Dendritic cell treated with granulocyte-macrophage colony-stimulating factor and Interleukin-4, amounts not matched to agents 40 ng/mL and 50 ng/mL, for 4 days (primary cell): ENCODE measurements around the gene FHOD1.

Experiments
- H3K27ac Mint-ChIP-seq: one replicate; pipeline ENCODE4 v1.8.0; 2022; ENCODE audit warnings: mild to moderate bottlenecking, mixed read lengths
- H3K27me3 Mint-ChIP-seq: one replicate; pipeline ENCODE4 v1.8.0; 2022; ENCODE audit warnings: mild to moderate bottlenecking, mixed read lengths
- H3K36me3 Mint-ChIP-seq: one replicate; pipeline ENCODE4 v1.8.0; 2022; ENCODE audit warnings: low read depth, mixed read lengths
- H3K4me1 Mint-ChIP-seq: one replicate; pipeline ENCODE4 v1.8.0; 2022; ENCODE audit warnings: low read depth, mixed read lengths
- H3K4me3 Mint-ChIP-seq: one replicate; pipeline ENCODE4 v1.8.0; 2022; ENCODE audit warnings: mild to moderate bottlenecking, moderate library complexity, mixed read lengths
- H3K9me3 Mint-ChIP-seq: one replicate; pipeline ENCODE4 v1.8.0; 2022; ENCODE audit warnings: mixed read lengths
- intact Hi-C: fragments of 100-400 bp; cut with micrococcal nuclease; formaldehyde crosslinking; loops from one replicate; pipeline ENCODE4 v1.15.0; 2022

Gene FHOD1

DNA sequence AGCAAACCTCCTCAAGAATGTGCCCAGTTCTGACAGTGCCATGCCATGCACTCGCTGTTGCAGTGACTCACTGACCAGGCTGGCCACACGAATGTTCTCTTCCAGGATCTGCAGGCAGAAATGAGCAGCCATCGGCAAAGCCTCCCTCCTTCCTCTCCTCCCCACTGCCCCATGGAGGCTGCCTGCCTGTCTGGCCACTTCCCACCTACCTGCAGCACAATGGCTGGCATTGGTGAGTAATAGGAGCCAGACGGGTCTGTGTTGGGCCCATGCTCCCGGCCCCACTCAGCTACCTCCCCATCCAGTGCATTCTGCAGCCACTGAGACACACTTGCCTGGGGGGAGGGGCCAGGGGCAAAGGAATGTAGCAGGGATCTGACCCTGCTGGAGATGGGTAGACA is 60.7 kb downstream of the FHOD1 start:
- intact Hi-C loops, result loop anchor here (5.0 kb wide), 1 partner anchor 239 kb away; no protein-coding TSS in a partner anchor
- Mint-ChIP-seq H3K36me3 (no peaks in the 10 kb centered on the region), H3K9me3 (no peaks in the 10 kb centered on the region), H3K4me3 (no peak overlapping the region), H3K4me1 (peaks cover 17% of the 10 kb centered on the region), H3K27ac (no peak overlapping the region), H3K27me3 (peaks cover 24% of the 10 kb centered on the region)

DNA sequence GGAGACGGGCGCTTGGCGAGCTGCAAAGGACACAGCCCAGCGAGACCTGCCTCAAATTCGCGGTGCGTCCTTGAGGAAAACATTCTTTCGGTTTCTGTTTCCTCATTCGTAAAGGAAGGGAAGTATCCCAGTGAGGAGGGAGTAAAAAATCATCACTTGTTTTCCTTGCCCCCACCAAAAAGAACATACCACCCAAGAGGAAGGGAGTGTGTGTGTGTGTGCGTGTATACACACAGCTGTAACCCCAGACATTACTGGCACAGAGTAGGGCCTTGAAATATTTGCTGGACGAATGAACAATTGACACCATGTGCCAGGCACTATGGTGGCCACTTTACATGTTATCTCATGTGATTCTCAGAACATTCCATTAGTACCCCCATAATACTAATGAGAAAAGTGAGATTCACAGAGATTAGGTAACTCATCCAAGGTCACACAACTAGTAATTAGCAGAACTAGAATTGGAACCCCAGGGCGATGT is 61.6 kb downstream of the FHOD1 start:
- intact Hi-C loops, result loop anchor here (1.0 to 5.0 kb wide), 3 partner anchors 41 to 238 kb away; partner anchors contain the start of gene TMEM208
- H3K4me1 Mint-ChIP-seq, result peaks cover 13% of the 10 kb centered on the region
- peak overlapping the region; percentile 18 for H3K27ac Mint-ChIP-seq
- H3K4me3 Mint-ChIP-seq, result no peak overlapping the region
- H3K36me3 Mint-ChIP-seq, result no peaks in the 10 kb centered on the region
- no peaks in the 10 kb centered on the region for H3K9me3 Mint-ChIP-seq
- peaks cover 24% of the 10 kb centered on the region for H3K27me3 Mint-ChIP-seq

DNA sequence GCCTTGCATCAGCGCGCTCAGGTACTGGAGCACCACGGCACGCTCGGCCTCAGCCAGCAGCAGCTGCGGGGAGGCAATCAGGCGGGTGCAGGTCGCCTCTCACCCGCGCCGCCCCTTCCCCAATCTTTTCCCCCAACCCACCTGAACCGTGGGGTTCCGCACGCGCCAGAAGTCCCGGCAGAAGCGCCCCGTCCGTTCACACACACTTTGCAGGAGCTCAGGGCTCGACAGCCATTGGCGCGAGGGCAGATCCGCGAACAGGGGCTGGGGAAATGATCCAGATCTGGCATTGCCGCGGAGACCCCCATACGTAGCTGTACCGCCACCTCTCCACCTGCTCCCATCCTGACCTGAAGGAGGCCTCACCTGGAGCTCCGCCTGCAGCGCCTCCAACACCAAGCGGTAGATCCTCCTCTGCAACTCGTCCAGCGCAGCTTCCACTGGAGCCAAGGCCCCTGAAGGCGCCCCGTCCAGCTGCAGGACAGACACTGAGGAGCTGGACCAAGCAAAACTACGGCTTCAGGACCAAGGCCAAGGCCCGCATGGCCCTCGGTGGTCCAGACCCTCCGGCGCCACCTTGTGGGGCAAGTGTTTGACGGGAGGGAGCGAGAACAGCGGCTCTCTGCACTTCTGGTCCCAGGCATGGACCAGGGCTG is 62.2 kb downstream of the FHOD1 start:
- H3K4me3 Mint-ChIP-seq, result no peak overlapping the region
- H3K27ac Mint-ChIP-seq, result peak overlapping the region; percentile 18
- intact Hi-C loops, result loop anchor here (1.0 to 5.0 kb wide), 3 partner anchors 42 to 238 kb away; partner anchors contain the start of gene TMEM208
- no peaks in the 10 kb centered on the region for H3K36me3 Mint-ChIP-seq
- H3K27me3 Mint-ChIP-seq, result peaks cover 24% of the 10 kb centered on the region
- H3K4me1 Mint-ChIP-seq, result peaks cover 13% of the 10 kb centered on the region
- no peaks in the 10 kb centered on the region for H3K9me3 Mint-ChIP-seq

DNA sequence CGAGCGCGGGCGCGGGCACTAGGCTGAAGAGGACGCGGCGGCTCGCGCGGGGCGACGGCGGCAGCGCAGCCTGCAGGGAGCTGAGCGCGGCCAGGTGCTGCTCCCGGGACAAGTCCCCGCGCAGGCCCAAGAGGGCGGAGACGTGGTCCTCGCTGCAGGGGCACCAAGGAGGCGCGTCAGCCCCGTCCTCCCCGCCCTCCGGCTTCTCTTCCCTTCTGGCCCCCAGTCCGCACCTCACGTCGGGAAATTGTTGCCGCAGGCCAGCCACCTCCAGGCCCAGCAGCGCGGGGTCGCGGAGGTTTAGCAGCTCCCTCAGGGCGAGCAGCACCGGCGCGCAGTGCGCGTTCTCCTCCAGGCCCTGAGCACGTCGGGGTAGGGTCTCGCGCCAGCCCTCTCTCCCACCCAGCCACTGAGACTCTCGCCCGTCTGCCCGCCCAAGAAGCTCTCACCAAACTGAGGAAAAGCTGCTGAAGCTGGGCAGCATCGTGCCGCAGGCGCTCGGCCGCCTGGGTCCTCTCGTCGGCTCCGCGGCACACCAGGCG is 62.8 kb downstream of the FHOD1 start:
- Mint-ChIP-seq H3K27me3 (peaks cover 27% of the 10 kb centered on the region), H3K27ac (no peak overlapping the region), H3K4me1 (peaks cover 13% of the 10 kb centered on the region), H3K4me3 (no peak overlapping the region), H3K36me3 (peaks cover 5% of the 10 kb centered on the region), H3K9me3 (no peaks in the 10 kb centered on the region)
- intact Hi-C loops, result loop anchor here (2.0 kb wide), 1 partner anchor 42 kb away; the partner anchor contains the start of gene TMEM208

DNA sequence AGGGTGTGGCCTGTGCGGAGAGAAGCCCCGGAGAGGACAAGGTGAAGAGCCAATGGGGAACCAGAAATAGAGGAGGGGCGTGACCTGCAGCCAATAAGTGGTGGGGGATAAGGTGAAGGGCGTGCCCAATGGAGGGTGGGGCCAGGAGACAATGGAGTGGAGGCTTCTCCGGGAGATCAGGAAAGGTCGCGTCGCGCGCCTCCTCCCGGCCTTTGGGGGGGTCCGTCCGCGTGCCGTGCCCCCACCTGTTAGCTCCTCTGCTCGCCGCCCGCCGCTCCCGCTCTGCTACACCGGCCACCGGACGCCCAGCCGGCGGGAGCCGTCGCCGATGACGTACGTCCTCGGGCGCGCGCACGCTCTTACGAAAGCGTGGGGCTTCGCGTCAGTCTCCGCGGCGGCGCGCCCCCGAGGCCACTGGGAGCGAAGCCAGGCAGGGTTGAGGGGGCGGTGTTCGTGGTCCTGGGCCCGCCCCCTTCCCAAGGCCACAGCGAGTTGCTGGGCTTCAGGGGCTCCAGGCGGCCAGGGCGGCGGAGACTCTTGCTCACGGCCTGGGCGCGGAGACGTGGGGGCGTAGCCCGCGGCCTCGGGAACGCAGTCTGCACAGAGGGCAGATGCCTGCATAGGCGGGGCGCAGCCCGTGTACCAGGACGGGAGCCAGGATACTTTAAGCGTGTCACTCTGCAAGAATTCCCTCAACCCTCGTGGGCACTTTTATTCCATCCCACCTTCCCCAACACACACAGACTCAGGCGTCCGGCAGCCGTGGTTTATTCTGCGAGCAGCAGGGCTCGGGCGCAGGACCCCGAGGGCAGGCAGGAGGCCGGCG is 63.4 kb downstream of the FHOD1 start, which contains the start of gene MATCAP1:
TSS of gene MATCAP1 (minus strand) at position 337 of the 826 bp plus-strand sequence. CDS start 3,353 bp downstream, outside the sequence.
- H3K36me3 Mint-ChIP-seq, result peaks cover 10% of the 10 kb centered on the region
- peaks cover 17% of the 10 kb centered on the region for H3K4me1 Mint-ChIP-seq
- intact Hi-C loops, result loop anchor here (2.0 kb wide), 2 partner anchors 23 to 43 kb away; partner anchors contain the start of gene TMEM208
- H3K27ac Mint-ChIP-seq, result no peak within 1 kb of the TSS
- no peak within 1 kb of the TSS for H3K4me3 Mint-ChIP-seq
- peaks cover 32% of the 10 kb centered on the region for H3K27me3 Mint-ChIP-seq
- H3K9me3 Mint-ChIP-seq, result no peaks in the 10 kb centered on the region

DNA sequence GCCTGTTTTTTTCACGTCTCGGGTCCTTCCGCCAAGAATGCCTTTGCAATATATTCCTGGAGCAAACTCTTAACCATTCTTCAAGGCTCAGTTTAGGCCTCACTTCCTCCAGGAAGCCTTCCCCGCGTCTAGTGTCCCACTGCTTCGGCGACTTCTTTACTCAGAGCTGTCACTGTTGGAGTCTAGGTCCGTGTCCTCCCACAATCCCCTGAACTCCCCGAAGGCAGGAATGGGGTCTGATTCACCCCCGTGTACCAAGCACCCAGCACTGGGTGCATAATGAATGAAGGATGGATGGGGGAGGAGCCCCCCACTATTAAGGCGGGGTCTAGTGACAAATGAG is 64.0 kb downstream of the FHOD1 start:
- Mint-ChIP-seq H3K4me1 (peaks cover 23% of the 10 kb centered on the region), H3K27ac (no peak overlapping the region), H3K9me3 (no peaks in the 10 kb centered on the region), H3K4me3 (no peak overlapping the region), H3K36me3 (peaks cover 12% of the 10 kb centered on the region), H3K27me3 (peaks cover 36% of the 10 kb centered on the region)
- intact Hi-C loops, result loop anchor here (2.0 kb wide), 1 partner anchor 22 kb away; no protein-coding TSS in a partner anchor

DNA sequence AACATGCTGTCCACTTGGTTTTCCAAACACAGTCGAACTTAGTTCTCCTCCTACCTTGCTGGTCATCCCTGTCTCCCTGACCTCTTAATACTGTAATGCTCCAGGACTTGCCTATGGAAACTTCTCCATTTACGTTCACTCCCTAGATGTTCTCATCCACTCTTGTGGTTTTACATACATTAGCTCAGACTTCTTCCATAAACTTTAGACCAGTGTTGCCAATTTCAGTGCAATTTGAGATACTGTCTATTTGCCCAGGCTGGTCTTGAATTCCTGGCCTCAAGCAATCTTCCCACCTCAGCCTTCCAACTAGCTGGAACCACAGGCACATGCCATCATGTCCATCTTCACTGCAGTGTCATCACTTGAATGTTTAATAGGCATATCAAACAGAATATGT is 65.0 kb downstream of the FHOD1 start:
- peaks cover 17% of the 10 kb centered on the region for H3K36me3 Mint-ChIP-seq
- H3K4me1 Mint-ChIP-seq, result peaks cover 31% of the 10 kb centered on the region
- no peak overlapping the region for H3K4me3 Mint-ChIP-seq
- intact Hi-C loops, result loop anchor here (2.0 kb wide), 1 partner anchor 21 kb away; no protein-coding TSS in a partner anchor
- peaks cover 45% of the 10 kb centered on the region for H3K27me3 Mint-ChIP-seq
- no peak overlapping the region for H3K27ac Mint-ChIP-seq
- no peaks in the 10 kb centered on the region for H3K9me3 Mint-ChIP-seq

DNA sequence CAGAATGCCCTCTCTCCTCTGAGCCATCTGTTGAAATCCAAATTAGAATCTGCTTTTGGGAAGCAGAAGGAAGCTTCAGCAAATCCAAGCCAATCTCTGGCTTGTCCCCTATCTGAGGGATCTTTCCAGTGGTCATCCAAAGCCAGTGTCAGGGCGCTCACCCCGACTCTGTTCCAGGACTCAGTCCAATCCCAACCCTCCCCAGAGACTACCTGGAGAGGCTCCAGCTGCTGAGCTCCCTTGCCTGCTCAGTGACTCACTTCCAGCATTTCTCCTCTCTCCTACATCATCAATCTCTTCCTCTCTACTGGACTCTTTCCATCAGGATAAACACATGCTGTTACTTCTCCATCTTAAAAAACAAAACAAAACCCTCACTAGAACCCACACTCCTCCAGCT is 65.9 kb downstream of the FHOD1 start:
- no peak overlapping the region for H3K4me3 Mint-ChIP-seq
- peaks cover 26% of the 10 kb centered on the region for H3K36me3 Mint-ChIP-seq
- peaks cover 46% of the 10 kb centered on the region for H3K27me3 Mint-ChIP-seq
- H3K27ac Mint-ChIP-seq, result no peak overlapping the region
- no peaks in the 10 kb centered on the region for H3K9me3 Mint-ChIP-seq
- intact Hi-C loops, result no loop called here
- H3K4me1 Mint-ChIP-seq, result peaks cover 32% of the 10 kb centered on the region

DNA sequence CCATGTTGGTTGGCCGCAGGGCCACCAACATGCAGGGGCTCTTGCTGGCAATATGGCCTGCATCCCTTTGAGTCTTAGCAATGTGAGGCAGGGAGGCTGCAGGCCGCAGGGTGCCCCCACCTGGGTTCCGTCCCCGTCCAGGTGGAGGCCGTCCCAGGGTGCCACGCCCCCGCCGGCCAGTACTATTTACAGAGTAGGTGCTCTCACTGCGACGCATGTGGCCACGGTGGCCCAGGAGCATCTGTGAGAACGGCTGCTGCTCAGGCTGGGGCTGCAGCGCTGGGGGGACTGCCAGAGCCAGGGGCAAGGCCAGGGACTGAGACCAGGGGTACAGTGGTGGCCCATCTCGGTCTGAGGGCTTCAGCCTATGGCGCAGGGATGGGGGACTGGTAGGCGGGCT is 67.1 kb downstream of the FHOD1 start:
- Mint-ChIP-seq H3K27me3 (peaks cover 48% of the 10 kb centered on the region), H3K36me3 (peaks cover 38% of the 10 kb centered on the region), H3K4me3 (no peak overlapping the region), H3K4me1 (peaks cover 26% of the 10 kb centered on the region), H3K27ac (no peak overlapping the region), H3K9me3 (no peaks in the 10 kb centered on the region)
- intact Hi-C loops, result no loop called here

DNA sequence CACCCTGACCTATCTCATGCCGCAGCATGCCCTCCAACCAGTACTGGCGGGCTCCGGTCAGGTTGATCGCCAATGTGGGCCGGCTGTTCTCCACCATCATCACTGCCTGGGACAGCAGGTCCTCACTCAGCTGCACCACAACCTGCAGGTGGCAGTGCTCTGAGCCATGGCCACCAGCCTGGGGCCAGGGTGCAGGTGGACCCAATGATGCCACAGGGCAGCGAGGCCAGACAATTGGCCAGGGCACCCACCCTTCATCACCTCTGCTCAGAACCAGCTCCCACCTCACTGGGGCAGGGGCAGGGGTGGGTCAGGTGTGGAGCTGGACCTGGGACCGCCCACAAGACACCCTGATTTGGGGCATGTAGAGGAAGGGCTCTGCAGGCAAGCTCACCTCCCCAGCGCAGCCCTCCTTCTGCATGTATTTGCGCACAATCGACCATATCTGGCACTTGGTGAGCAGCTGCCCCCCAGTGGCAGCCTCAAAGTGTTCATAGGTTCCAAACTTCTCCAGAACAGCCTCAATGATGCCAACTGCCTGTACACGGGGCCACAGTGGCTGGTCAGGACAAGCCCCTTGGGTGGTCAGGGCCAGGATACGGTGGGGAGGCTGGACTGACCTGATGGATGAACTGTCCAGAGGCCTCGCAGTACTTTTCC is 67.7 kb downstream of the FHOD1 start:
- H3K9me3 Mint-ChIP-seq, result no peaks in the 10 kb centered on the region
- peaks cover 48% of the 10 kb centered on the region for H3K27me3 Mint-ChIP-seq
- H3K27ac Mint-ChIP-seq, result no peak overlapping the region
- no peak overlapping the region for H3K4me3 Mint-ChIP-seq
- peaks cover 41% of the 10 kb centered on the region for H3K36me3 Mint-ChIP-seq
- intact Hi-C loops, result no loop called here
- H3K4me1 Mint-ChIP-seq, result peaks cover 23% of the 10 kb centered on the region
